COR-L47 (cell line): ENCODE measurements around the gene ARMC6.

Experiments used
- DNase-seq: peaks from one replicate; lab custom pipeline; 2025; lab: John Stamatoyannopoulos, UW

The ARMC6 gene

GRCh38 chr19:19055701-19056100 is 22.3 kb downstream of the ARMC6 start:
- DNase-seq, result no peak

- no peak for DNase-seq
Measured at GRCh38 chr19:19056636-19057275, 23.4 kb downstream of the ARMC6 start.

GRCh38 chr19:19057317-19057716 is 23.9 kb downstream of the ARMC6 start:
- no peak for DNase-seq

- DNase-seq, result no peak
Measured at GRCh38 chr19:19057720-19058119, 24.3 kb downstream of the ARMC6 start.

GRCh38 chr19:19059018-19059836 is 25.8 kb downstream of the ARMC6 start:
- no peak for DNase-seq

- no peak for DNase-seq
Measured at GRCh38 chr19:19059837-19060611, 26.6 kb downstream of the ARMC6 start.

GRCh38 chr19:19061506-19061905 is 28.1 kb downstream of the ARMC6 start:
- no peak for DNase-seq

- DNase-seq, result no peak
Measured at GRCh38 chr19:19062454-19063182, 29.2 kb downstream of the ARMC6 start.

- peak; percentile 99 for DNase-seq
Measured at GRCh38 chr19:19063183-19064097, 30.0 kb downstream of the ARMC6 start, which contains the start of gene SLC25A42. Gene SLC25A42 (plus strand): TSS chr19:19063994. CDS start chr19:19096125, 32,131 bp downstream.

GRCh38 chr19:19064098-19064722 is 30.8 kb downstream of the ARMC6 start:
- peak; percentile 52 for DNase-seq

- DNase-seq, result no peak
Measured at GRCh38 chr19:19064811-19065745, 31.7 kb downstream of the ARMC6 start.

GRCh38 chr19:19067276-19068072 is 34.1 kb downstream of the ARMC6 start:
- DNase-seq, result no peak

GRCh38 chr19:19068659-19069654 is 35.6 kb downstream of the ARMC6 start:
- no peak for DNase-seq

- no peak for DNase-seq
Measured at GRCh38 chr19:19071897-19072296, 38.5 kb downstream of the ARMC6 start.

GRCh38 chr19:19074196-19074882 is 40.9 kb downstream of the ARMC6 start:
- DNase-seq, result no peak

GRCh38 chr19:19075126-19075525 is 41.7 kb downstream of the ARMC6 start:
- no peak for DNase-seq

- no peak for DNase-seq
Measured at GRCh38 chr19:19076476-19076875, 43.1 kb downstream of the ARMC6 start.
